GM12801 (cell line): ENCODE data around the gene ATAD3A.

ENCODE experiments used
- CTCF ChIP-seq: IDR thresholded peaks from one replicate; pipeline ENCODE4 v1.5.1; 2011; ENCODE audit warnings: control low read depth; ENCODE audit not compliant: insufficient read length; ENCODE audit errors: extremely low read depth

ATAD3A gene

GRCh38 chr1:1540818-1541628 lies 29.1 kb downstream of the ATAD3A start:
- TF ChIP-seq CTCF, result no peak

DNA sequence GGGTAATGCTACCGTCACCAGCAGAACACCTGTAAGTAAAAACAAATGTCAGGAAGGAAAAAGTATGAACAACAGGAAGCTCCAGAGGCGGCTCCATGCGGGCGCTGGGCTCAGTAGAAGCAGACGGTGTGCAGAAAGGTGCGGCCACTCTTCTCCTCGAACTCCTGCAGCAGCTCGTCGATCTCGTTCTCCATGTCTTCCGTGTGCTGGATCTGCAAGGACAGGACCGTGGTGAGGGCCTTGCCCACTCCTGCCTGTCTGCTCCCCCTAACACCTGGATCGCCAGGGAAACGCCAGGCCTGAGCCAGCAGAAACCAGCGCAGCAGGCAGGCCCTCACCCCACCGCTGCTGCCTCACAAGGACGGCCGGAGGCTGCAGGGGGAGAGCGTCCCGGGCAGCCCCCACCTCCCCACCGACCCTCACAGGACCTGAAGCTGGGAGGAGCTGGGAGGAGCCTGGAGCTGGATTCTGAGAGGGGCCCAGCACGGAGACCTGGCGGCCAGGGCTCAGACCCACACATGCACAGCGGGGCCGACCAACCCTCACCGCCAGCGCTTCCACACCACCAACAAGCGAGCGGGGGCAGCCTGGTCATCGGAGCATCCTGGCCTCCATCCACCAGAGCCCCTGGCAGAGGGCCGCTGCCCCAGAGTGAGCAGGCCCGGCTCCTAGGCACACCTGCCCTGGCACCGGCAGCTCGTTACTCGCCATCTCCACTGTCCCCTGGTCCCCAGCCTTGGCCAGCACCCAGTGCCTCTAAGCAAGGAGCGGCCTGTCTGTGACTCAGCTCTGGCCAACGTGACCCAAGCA lies 30.2 kb downstream of the ATAD3A start:
- TF ChIP-seq CTCF, result no peak

- TF ChIP-seq CTCF, result no peak
Measured at GRCh38 chr1:1542766-1543705, 31.1 kb downstream of the ATAD3A start.

- no peak for TF ChIP-seq CTCF
Measured at GRCh38 chr1:1543706-1544099, 31.7 kb downstream of the ATAD3A start.

GRCh38 chr1:1544544-1544943 lies 32.6 kb downstream of the ATAD3A start:
- no peak for TF ChIP-seq CTCF

- no peak for TF ChIP-seq CTCF
Measured at GRCh38 chr1:1545946-1546737, 34.2 kb downstream of the ATAD3A start.
